Panc1 (cell line): ENCODE data around the gene SLIT2. TPM values are rescaled to one million over a fixed set of nuclear protein-coding genes. Genes with fewer than 3 reads are reported as not detected.

Experiments used
- ATAC-seq: fragments of 200-7000 bp; cut with Tn5 transposase; 2 replicates; pipeline ENCODE4 v1.9.1; 2020; ENCODE audit warnings: mild to moderate bottlenecking, moderate library complexity
- BruUV-seq: library from RNA; stranded (reverse); fragments of 400-500 nt; replicated peaks from 2 replicates; lab custom pipeline; 2021; lab: Mats Ljungman, UMichigan
- CTCF ChIA-PET: fragments of 300-600 bp; sonication (Branson Sonifier 250); formaldehyde crosslinking; loops from one replicate; lab custom pipeline; 2022; ENCODE audit warnings: antibody characterized with exemption; lab: Charles Lee
- POLR2A ChIA-PET: fragments of 300-600 bp; sonication (Branson Sonifier 250); formaldehyde crosslinking; loops from one replicate; lab custom pipeline; 2022; ENCODE audit warnings: antibody characterized with exemption; lab: Charles Lee
- DNase-seq: peaks from one replicate; pipeline ENCODE4 v3.0.0-alpha.2; 2010; ENCODE audit warnings: low read depth, low spot score
- H3K27ac ChIP-seq: 2 replicates; pipeline ENCODE4 v1.5.1; 2011; ENCODE audit warnings: mild to moderate bottlenecking, low read length, inconsistent platforms
- H3K27me3 ChIP-seq: fragments of 200-500 bp; sonication (Bioruptor generic); 2 replicates; pipeline ENCODE4 v1.6.0; 2014; ENCODE audit warnings: low read length, inconsistent platforms; ENCODE audit not compliant: control insufficient read depth, insufficient read depth
- H3K36me3 ChIP-seq: fragments of 200-500 bp; sonication (Bioruptor generic); 2 replicates; pipeline ENCODE4 v1.5.1; 2014; ENCODE audit warnings: inconsistent platforms, mild to moderate bottlenecking, low read length, moderate library complexity; ENCODE audit not compliant: control insufficient read depth, insufficient read depth
- H3K4me1 ChIP-seq: 2 replicates; pipeline ENCODE4 v1.5.1; 2011; ENCODE audit warnings: inconsistent platforms, mild to moderate bottlenecking, low read length, moderate library complexity; ENCODE audit not compliant: control insufficient read depth, insufficient read depth
- H3K4me3 ChIP-seq, 2 experiments: 2 replicates each; pipeline ENCODE4 v1.5.1; 2011 to 2012; ENCODE audit warnings: low read depth in 2 of 2, low read length in 2 of 2, mild to moderate bottlenecking in 2 of 2, inconsistent platforms in 1 of 2, moderate library complexity in 1 of 2
- H3K9me3 ChIP-seq: fragments of 200-500 bp; sonication (Bioruptor generic); 2 replicates; pipeline ENCODE4 v1.5.1; 2014; ENCODE audit warnings: low read depth, mild to moderate bottlenecking, inconsistent platforms, low read length, moderate library complexity; ENCODE audit not compliant: control insufficient read depth, insufficient read depth
- POLR2AphosphoS5 ChIP-seq: IDR thresholded peaks from 2 replicates; pipeline ENCODE4 v1.6.1; 2012; ENCODE audit warnings: mild to moderate bottlenecking, low read depth, low read length, moderate library complexity
- SIN3A ChIP-seq: IDR thresholded peaks from 2 replicates; pipeline ENCODE4 v1.6.1; 2012; ENCODE audit warnings: low read depth, mild to moderate bottlenecking, low read length, moderate library complexity, borderline replicate concordance; ENCODE audit not compliant: insufficient read depth
- TCF7L2 ChIP-seq: IDR thresholded peaks from 2 replicates; pipeline ENCODE4 v1.6.1; 2011; ENCODE audit warnings: mild to moderate bottlenecking, low read depth, low read length, inconsistent platforms
- in situ Hi-C: cut with HindIII; loops from 2 replicates; pipeline ENCODE4 v1.10.0; 2016; ENCODE audit warnings: low sequenced_read_pairs, low pct_unique_long_range_greater_than_20kb
- intact Hi-C: fragments of 100-400 bp; cut with micrococcal nuclease; formaldehyde crosslinking; loops from one replicate; pipeline ENCODE4 v1.10.0; 2022; ENCODE audit not compliant: unreplicated experiment
- total RNA-seq: library from RNA; stranded (reverse); gene quantifications from one replicate; pipeline ENCODE4 v1.2.1, GENCODE V29; 2021; ENCODE audit not compliant: unreplicated experiment
- TF ChIP-seq, protein P1 (sequence below): fragments of 450-650 bp; IDR thresholded peaks from 2 replicates; pipeline ENCODE4 v1.5.1; 2017; ENCODE audit warnings: mild to moderate bottlenecking
- TF ChIP-seq, protein P2 (sequence below), 2 experiments: IDR thresholded peaks; 2 replicates each; pipeline ENCODE4 v1.6.1; 2011 to 2012; ENCODE audit warnings: low read depth in 2 of 2, control low read depth in 1 of 2, low read length in 1 of 2, mild to moderate bottlenecking in 1 of 2, moderate library complexity in 1 of 2; ENCODE audit not compliant: insufficient read depth in 1 of 2

Gene SLIT2
- total RNA-seq, 1 experiment from 2014 or later, result 0.28 TPM

DNA sequence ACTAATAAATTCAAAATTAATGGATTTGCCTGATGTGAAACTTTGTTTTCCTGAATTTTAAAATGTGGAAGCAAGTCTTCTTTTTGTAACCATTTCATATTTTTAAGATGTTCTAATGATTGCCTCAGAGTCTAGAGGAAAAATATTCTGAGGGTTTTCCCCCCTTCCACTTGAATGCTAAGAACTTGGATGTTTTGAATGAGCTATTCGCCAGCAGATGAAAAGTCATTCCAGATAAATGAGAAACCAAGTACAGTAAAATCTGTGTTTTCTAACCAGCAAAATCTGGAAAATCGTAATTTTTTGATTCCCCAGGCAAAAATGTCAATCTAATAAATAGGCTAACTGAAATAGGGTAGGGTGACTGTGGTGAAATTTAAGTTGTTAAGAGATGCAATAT, 45.6 kb downstream of the SLIT2 start:
- no peaks in the 10 kb centered on the region for H3K27me3 ChIP-seq
- no peaks in the 10 kb centered on the region for H3K4me1 ChIP-seq
- TF ChIP-seq, protein P1, sequence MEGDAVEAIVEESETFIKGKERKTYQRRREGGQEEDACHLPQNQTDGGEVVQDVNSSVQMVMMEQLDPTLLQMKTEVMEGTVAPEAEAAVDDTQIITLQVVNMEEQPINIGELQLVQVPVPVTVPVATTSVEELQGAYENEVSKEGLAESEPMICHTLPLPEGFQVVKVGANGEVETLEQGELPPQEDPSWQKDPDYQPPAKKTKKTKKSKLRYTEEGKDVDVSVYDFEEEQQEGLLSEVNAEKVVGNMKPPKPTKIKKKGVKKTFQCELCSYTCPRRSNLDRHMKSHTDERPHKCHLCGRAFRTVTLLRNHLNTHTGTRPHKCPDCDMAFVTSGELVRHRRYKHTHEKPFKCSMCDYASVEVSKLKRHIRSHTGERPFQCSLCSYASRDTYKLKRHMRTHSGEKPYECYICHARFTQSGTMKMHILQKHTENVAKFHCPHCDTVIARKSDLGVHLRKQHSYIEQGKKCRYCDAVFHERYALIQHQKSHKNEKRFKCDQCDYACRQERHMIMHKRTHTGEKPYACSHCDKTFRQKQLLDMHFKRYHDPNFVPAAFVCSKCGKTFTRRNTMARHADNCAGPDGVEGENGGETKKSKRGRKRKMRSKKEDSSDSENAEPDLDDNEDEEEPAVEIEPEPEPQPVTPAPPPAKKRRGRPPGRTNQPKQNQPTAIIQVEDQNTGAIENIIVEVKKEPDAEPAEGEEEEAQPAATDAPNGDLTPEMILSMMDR, result no peak
- no peak for TF ChIP-seq SIN3A
- TF ChIP-seq, protein P2, sequence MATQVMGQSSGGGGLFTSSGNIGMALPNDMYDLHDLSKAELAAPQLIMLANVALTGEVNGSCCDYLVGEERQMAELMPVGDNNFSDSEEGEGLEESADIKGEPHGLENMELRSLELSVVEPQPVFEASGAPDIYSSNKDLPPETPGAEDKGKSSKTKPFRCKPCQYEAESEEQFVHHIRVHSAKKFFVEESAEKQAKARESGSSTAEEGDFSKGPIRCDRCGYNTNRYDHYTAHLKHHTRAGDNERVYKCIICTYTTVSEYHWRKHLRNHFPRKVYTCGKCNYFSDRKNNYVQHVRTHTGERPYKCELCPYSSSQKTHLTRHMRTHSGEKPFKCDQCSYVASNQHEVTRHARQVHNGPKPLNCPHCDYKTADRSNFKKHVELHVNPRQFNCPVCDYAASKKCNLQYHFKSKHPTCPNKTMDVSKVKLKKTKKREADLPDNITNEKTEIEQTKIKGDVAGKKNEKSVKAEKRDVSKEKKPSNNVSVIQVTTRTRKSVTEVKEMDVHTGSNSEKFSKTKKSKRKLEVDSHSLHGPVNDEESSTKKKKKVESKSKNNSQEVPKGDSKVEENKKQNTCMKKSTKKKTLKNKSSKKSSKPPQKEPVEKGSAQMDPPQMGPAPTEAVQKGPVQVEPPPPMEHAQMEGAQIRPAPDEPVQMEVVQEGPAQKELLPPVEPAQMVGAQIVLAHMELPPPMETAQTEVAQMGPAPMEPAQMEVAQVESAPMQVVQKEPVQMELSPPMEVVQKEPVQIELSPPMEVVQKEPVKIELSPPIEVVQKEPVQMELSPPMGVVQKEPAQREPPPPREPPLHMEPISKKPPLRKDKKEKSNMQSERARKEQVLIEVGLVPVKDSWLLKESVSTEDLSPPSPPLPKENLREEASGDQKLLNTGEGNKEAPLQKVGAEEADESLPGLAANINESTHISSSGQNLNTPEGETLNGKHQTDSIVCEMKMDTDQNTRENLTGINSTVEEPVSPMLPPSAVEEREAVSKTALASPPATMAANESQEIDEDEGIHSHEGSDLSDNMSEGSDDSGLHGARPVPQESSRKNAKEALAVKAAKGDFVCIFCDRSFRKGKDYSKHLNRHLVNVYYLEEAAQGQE (IDR thresholded peaks at IDR 0.05; ENCODE audit: insufficient read depth in 1 of 2, low read depth in 2 of 2, low read length in 1 of 2), result no peak
- no peak for TF ChIP-seq POLR2AphosphoS5
- no peak for TF ChIP-seq TCF7L2
- in situ Hi-C loops, result no loop called here
- H3K4me3 ChIP-seq, result no peak overlapping the region
- CTCF ChIA-PET, result no interaction called here
- H3K27ac ChIP-seq, result no peak overlapping the region
- no TSS peak for BruUV-seq
- DNase-seq, result no peak
- no peaks in the 10 kb centered on the region for H3K9me3 ChIP-seq
- no peaks in the 10 kb centered on the region for H3K36me3 ChIP-seq
- intact Hi-C loops, result no loop called here
- POLR2A ChIA-PET, result no interaction called here
- ATAC-seq, result no peak

DNA sequence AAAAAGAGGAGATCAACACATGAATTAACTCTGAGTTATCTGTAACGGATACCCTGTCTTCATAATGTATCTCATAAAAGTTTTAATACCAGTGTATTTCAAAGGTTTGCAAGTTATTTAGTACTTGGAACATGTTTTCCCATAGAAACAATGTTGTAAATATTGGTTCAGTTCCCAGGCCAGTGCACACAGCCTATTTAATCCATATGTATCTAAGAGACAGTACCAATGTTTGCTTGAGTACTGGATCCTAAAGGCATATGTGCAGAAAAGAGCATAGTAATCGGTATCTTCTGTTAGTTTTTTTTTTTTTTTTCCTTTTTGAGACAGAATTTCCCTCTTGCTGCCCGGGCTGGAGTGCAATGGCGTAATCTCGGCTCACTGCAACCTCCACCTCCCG, 46.1 kb downstream of the SLIT2 start:
- Histone ChIP-seq H3K4me1 (no peaks in the 10 kb centered on the region), H3K36me3 (no peaks in the 10 kb centered on the region), H3K4me3 (no peak overlapping the region), H3K27ac (no peak overlapping the region), H3K27me3 (no peaks in the 10 kb centered on the region), H3K9me3 (no peaks in the 10 kb centered on the region)
- no peak for TF ChIP-seq TCF7L2
- no peak for TF ChIP-seq POLR2AphosphoS5
- no peak for TF ChIP-seq SIN3A
- TF ChIP-seq, protein P2 (IDR thresholded peaks at IDR 0.05; ENCODE audit: insufficient read depth in 1 of 2, low read depth in 2 of 2, low read length in 1 of 2), result no peak
- TF ChIP-seq, protein P1, result no peak
- no peak for DNase-seq
- BruUV-seq, result no TSS peak
- ATAC-seq, result no peak
- POLR2A ChIA-PET, result no interaction called here
- intact Hi-C loops (no loop called here), in situ Hi-C loops (no loop called here)
- CTCF ChIA-PET, result no interaction called here
